Upper lobe of left lung (tissue), 6 donors: Measurements from ENCODE around the gene DHX40. TPM values are rescaled to one million over a fixed set of nuclear protein-coding genes. Genes with fewer than 3 reads are reported as not detected.
"Not testable (repeated sequence)": the region's sequence is repeated elsewhere in the genome, so short reads cannot be mapped to it uniquely, and the experiment has no call there.

Source experiments
- ATAC-seq, 2 donors: fragments of 200-7000 bp; cut with Tn5 transposase; one replicate each; pipeline ENCODE4 v1.9.1; 2022; ENCODE audit warnings: mild to moderate bottlenecking in 2 of 2, moderate library complexity in 2 of 2; ENCODE audit not compliant: low FRiP score in 2 of 2
- DNase-seq, 2 donors: peaks; one replicate each; pipeline ENCODE4 v3.0.0-alpha.2; 2019 to 2020
- H3K27ac ChIP-seq, 4 donors: fragments of 200-600 bp; sonication (generic); one replicate each; pipeline ENCODE4 v1.5.1; 2016 to 2019
- H3K27me3 ChIP-seq, 4 donors: fragments of 200-600 bp; sonication (generic); one replicate each; pipeline ENCODE4 v1.5.1; 2017 to 2019
- H3K36me3 ChIP-seq, 4 donors: fragments of 200-600 bp; sonication (generic); one replicate each; pipeline ENCODE4 v1.5.1; 2016 to 2019
- H3K4me1 ChIP-seq, 4 donors: fragments of 200-600 bp; sonication (generic); one replicate each; pipeline ENCODE4 v1.5.1; 2018 to 2019
- H3K4me3 ChIP-seq, 4 donors: fragments of 200-600 bp; sonication (generic); one replicate each; pipeline ENCODE4 v1.5.1; 2017 to 2019; ENCODE audit warnings: mild to moderate bottlenecking in 2 of 4, moderate library complexity in 1 of 4
- H3K9me3 ChIP-seq, 4 donors: fragments of 200-600 bp; sonication (generic); one replicate each; pipeline ENCODE4 v1.5.1; 2018 to 2019
- CTCF ChIP-seq, 6 experiments: fragments of 450-650 bp in 4 of 6; fragments of 200-600 bp in 2 of 6; sonication (generic) in 2 of 6; IDR thresholded peaks; one replicate each; pipeline ENCODE4 v1.5.1; 2016 to 2019; ENCODE audit warnings: antibody characterized with exemption in 6 of 6
- EP300 ChIP-seq, 4 donors: sonication (generic); formaldehyde crosslinking; IDR thresholded peaks; one replicate each; pipeline ENCODE4 v1.5.1; 2017; ENCODE audit warnings: antibody characterized with exemption in 4 of 4, control low read depth in 2 of 4
- POLR2A ChIP-seq, 4 donors: fragments of 450-650 bp; IDR thresholded peaks; one replicate each; pipeline ENCODE4 v1.5.1; 2016 to 2017; ENCODE audit warnings: antibody characterized with exemption in 4 of 4, mild to moderate bottlenecking in 2 of 4
- POLR2AphosphoS5 ChIP-seq, 2 donors: sonication (generic); formaldehyde crosslinking; IDR thresholded peaks; one replicate each; pipeline ENCODE4 v1.5.1; 2017; ENCODE audit warnings: antibody characterized with exemption in 2 of 2
- WGBS, 2 donors: methylation state at CpG; one replicate each; pipeline ENCODE4 v1.1.5; 2017 to 2018; 5-methylcytosine and 5-hydroxymethylcytosine counted together
- total RNA-seq, 6 donors: library from RNA; depleted of rRNA in 4 of 6; stranded (reverse); fragments of >200 nt in 4 of 6; gene quantifications; one replicate each; pipeline versions ENCODE4 v1.1.0 to v1.2.1, GENCODE V29; 2016 to 2021
- donor health status: DM: no; HTN: no; CAD: no; lungs with moderate emphysema.
- donor health status: DM: no; HTN: yes; CAD: no; lungs with severe emphysema.

DHX40 gene
- total RNA-seq, 6 donors from 2014 or later: 11.8 to 63.2 (median 21.0) TPM

- Histone ChIP-seq H3K4me1 (no peaks in the 10 kb centered on the region), H3K27me3 (no peaks in the 10 kb centered on the region), H3K9me3 (no peaks in the 10 kb centered on the region), H3K36me3 (no peaks in the 10 kb centered on the region), H3K27ac (no peak overlapping the region), H3K4me3 (no peak overlapping the region)
- no peak for ATAC-seq
- TF ChIP-seq CTCF (IDR thresholded peaks at IDR 0.05) (no peak), POLR2AphosphoS5 (IDR thresholded peaks at IDR 0.05) (no peak), EP300 (IDR thresholded peaks at IDR 0.05) (no peak), POLR2A (IDR thresholded peaks at IDR 0.05) (no peak)
- 77 to 88% methylated on average over 7 of the region's 7 CpGs for WGBS, 2 donors
- DNase-seq: no peak
Observed at GRCh38 chr17:59558039-59558438, 7.4 kb upstream of the DHX40 start.

- TF ChIP-seq EP300 (IDR thresholded peaks at IDR 0.05) (no peak), POLR2A (IDR thresholded peaks at IDR 0.05) (no peak), POLR2AphosphoS5 (IDR thresholded peaks at IDR 0.05) (no peak), CTCF (IDR thresholded peaks at IDR 0.05) (peak in 1 of 6 experiments; percentile 13)
- Histone ChIP-seq H3K4me3 (no peak overlapping the region), H3K4me1 (no peaks in the 10 kb centered on the region), H3K27ac (no peak overlapping the region), H3K27me3 (no peaks in the 10 kb centered on the region), H3K9me3 (no peaks in the 10 kb centered on the region), H3K36me3 (no peaks in the 10 kb centered on the region)
- no peak for DNase-seq
- ATAC-seq: no peak
Observed at GRCh38 chr17:59558953-59559352, 6.5 kb upstream of the DHX40 start.

- 79% methylated on average over 2 of the region's 2 CpGs for WGBS, 2 donors
- DNase-seq: no peak
Observed at GRCh38 chr17:59561042-59561441, 4.4 kb upstream of the DHX40 start.

GRCh38 chr17:59565959-59566324 is 532 bp downstream of the DHX40 start:
- peaks cover 0 to 7% (median 0%) of the 10 kb centered on the region in 4 donors for H3K36me3 ChIP-seq
- no peaks in the 10 kb centered on the region for H3K27me3 ChIP-seq
- H3K4me1 ChIP-seq: peaks cover 6 to 14% (median 12%) of the 10 kb centered on the region in 4 donors
- no peaks in the 10 kb centered on the region for H3K9me3 ChIP-seq
- H3K27ac ChIP-seq: peak overlapping the region; percentile 73 to 93 (median 84)
- TF ChIP-seq POLR2AphosphoS5 (IDR thresholded peaks at IDR 0.05) (no peak), CTCF (IDR thresholded peaks at IDR 0.05) (no peak), POLR2A (IDR thresholded peaks at IDR 0.05) (no peak), EP300 (IDR thresholded peaks at IDR 0.05) (no peak)
- WGBS, 2 donors: 0 to 1% methylated on average over 4 to 9 of the region's 9 CpGs
- peak; percentile 89 to 90 for ATAC-seq
- peak in 1 of 2 donors; percentile 76 for DNase-seq
- peak overlapping the region; percentile 77 to 99 (median 88) for H3K4me3 ChIP-seq

More at GRCh38 chr17:59561042-59561441, 4.4 kb upstream of the DHX40 start:
- peaks cover 0 to 8% (median 6%) of the 10 kb centered on the region in 4 donors for H3K4me1 ChIP-seq
- no peak overlapping the region for H3K27ac ChIP-seq
- no peak for ATAC-seq
- no peaks in the 10 kb centered on the region for H3K27me3 ChIP-seq
- TF ChIP-seq POLR2A (IDR thresholded peaks at IDR 0.05): no peak
- peak in 1 of 6 experiments; percentile 6 for TF ChIP-seq CTCF (IDR thresholded peaks at IDR 0.05)
- no peaks in the 10 kb centered on the region for H3K9me3 ChIP-seq
- H3K36me3 ChIP-seq: no peaks in the 10 kb centered on the region
- H3K4me3 ChIP-seq: no peak overlapping the region

GRCh38 chr17:59569151-59569550 is 3.7 kb downstream of the DHX40 start:
- ATAC-seq, H3K27ac ChIP-seq, H3K27me3 ChIP-seq, DNase-seq, H3K9me3 ChIP-seq, H3K4me3 ChIP-seq: not testable (repeated sequence)
- 96 to 97% methylated on average over 5 of the region's 5 CpGs for WGBS, 2 donors
- peaks cover 6 to 14% (median 12%) of the 10 kb centered on the region in 4 donors for H3K4me1 ChIP-seq
- peaks cover 0 to 29% (median 0%) of the 10 kb centered on the region in 4 donors for H3K36me3 ChIP-seq
